ENCODE results near the gene GLDC.

DNA sequence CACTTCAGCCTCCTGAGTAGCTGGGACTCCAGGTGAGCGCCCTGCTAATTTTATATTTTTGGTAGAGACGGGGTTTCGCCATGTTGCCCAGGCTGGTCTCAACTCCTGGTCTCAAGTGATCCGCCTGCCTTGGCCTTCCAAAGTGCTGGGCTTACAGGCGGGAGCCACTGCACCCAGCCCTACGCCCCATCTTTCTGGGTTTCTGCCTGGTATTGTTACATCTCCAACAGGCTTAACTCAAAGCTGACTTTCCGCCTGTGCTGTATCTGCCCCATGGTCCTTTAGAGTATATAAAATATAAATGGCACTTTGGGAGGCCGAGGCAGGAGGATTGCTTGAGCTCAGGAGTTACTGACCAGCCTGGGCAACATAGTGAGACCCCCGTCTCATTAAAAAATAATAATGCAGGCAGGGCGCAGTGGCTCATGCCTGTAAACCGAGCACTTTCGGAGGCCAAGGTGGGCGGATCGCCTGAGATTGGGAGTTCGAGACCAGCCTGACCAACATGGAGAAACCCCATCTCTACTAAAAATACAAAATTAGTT, 36.5 kb upstream of the GLDC start:
- TF ChIP-seq, protein P1, sequence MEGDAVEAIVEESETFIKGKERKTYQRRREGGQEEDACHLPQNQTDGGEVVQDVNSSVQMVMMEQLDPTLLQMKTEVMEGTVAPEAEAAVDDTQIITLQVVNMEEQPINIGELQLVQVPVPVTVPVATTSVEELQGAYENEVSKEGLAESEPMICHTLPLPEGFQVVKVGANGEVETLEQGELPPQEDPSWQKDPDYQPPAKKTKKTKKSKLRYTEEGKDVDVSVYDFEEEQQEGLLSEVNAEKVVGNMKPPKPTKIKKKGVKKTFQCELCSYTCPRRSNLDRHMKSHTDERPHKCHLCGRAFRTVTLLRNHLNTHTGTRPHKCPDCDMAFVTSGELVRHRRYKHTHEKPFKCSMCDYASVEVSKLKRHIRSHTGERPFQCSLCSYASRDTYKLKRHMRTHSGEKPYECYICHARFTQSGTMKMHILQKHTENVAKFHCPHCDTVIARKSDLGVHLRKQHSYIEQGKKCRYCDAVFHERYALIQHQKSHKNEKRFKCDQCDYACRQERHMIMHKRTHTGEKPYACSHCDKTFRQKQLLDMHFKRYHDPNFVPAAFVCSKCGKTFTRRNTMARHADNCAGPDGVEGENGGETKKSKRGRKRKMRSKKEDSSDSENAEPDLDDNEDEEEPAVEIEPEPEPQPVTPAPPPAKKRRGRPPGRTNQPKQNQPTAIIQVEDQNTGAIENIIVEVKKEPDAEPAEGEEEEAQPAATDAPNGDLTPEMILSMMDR (IDR thresholded peaks at IDR 0.05): no peak
- no peak for TF ChIP-seq POLR2A (IDR thresholded peaks at IDR 0.05)
